HG02642 (cell line): ENCODE data around the gene KNDC1.
"Not testable (repeated sequence)": the region's sequence is repeated elsewhere in the genome, so short reads cannot be mapped to it uniquely, and the experiment has no call there.

Experiments
- ATAC-seq: cut with Tn5 transposase; IDR thresholded peaks from one replicate; pipeline ENCODE4 v1.9.1; 2021; ENCODE audit warnings: mild to moderate bottlenecking; ENCODE audit not compliant: unreplicated experiment, poor library complexity

The KNDC1 gene

GRCh38 chr10:133159950-133160825 is at the start of gene KNDC1:
KNDC1 (plus strand) TSS chr10:133160219; CDS start chr10:133160468, 249 bp downstream.
- no peak for ATAC-seq

- no peak for ATAC-seq
Measured at GRCh38 chr10:133110609-133111275, 49.3 kb upstream of the KNDC1 start.

- not testable (repeated sequence) for ATAC-seq
Measured at GRCh38 chr10:133111640-133112039, 48.4 kb upstream of the KNDC1 start.

GRCh38 chr10:133113146-133113830 is 46.7 kb upstream of the KNDC1 start:
- ATAC-seq = no peak

GRCh38 chr10:133113847-133114246 is 46.2 kb upstream of the KNDC1 start:
- no peak for ATAC-seq

GRCh38 chr10:133114251-133114650 is 45.8 kb upstream of the KNDC1 start:
- no peak for ATAC-seq

- ATAC-seq = no peak
Measured at GRCh38 chr10:133114726-133115452, 45.1 kb upstream of the KNDC1 start.

- no peak for ATAC-seq
Measured at GRCh38 chr10:133115453-133115842, 44.6 kb upstream of the KNDC1 start.

GRCh38 chr10:133115976-133116375 is 44.0 kb upstream of the KNDC1 start:
- no peak for ATAC-seq

- no peak for ATAC-seq
Measured at GRCh38 chr10:133116455-133116854, 43.6 kb upstream of the KNDC1 start.

- no peak for ATAC-seq
Measured at GRCh38 chr10:133117036-133117687, 42.9 kb upstream of the KNDC1 start.

- ATAC-seq = no peak
Measured at GRCh38 chr10:133117688-133118071, 42.3 kb upstream of the KNDC1 start.

- no peak for ATAC-seq
Measured at GRCh38 chr10:133121479-133121878, 38.5 kb upstream of the KNDC1 start.

- ATAC-seq = no peak
Measured at GRCh38 chr10:133122171-133122935, 37.7 kb upstream of the KNDC1 start.

- no peak for ATAC-seq
Measured at GRCh38 chr10:133123050-133123745, 36.8 kb upstream of the KNDC1 start.

GRCh38 chr10:133123746-133124356 is 36.2 kb upstream of the KNDC1 start:
- no peak for ATAC-seq

- ATAC-seq = no peak
Measured at GRCh38 chr10:133124357-133125211, 35.4 kb upstream of the KNDC1 start.
